Fibroblast of the aortic adventitia (primary cell): ENCODE measurements around the gene DBF4B. TPM values are rescaled to one million over a fixed set of nuclear protein-coding genes. Genes with fewer than 3 reads are reported as not detected.
"Not testable (repeated sequence)": the region's sequence is repeated elsewhere in the genome, so short reads cannot be mapped to it uniquely, and the experiment has no call there.

ENCODE experiments used
- DNase-seq: peaks from one replicate; pipeline ENCODE4 v3.0.0-alpha.2; 2010; ENCODE audit warnings: low read depth
- H3K4me3 ChIP-seq: 2 replicates; pipeline ENCODE4 v1.5.1; 2011; ENCODE audit warnings: low read depth, mild to moderate bottlenecking, control low read depth, low read length, moderate library complexity
- CTCF ChIP-seq: IDR thresholded peaks from 2 replicates; pipeline ENCODE4 v1.5.1; 2011; ENCODE audit warnings: mild to moderate bottlenecking, low read length, control low read depth, inconsistent platforms; ENCODE audit not compliant: insufficient read depth
- total RNA-seq: library from RNA; depleted of rRNA; stranded (reverse); fragments of >200 nt; gene quantifications from 2 replicates; pipeline ENCODE4 v1.2.3, GENCODE V29; 2012; ENCODE audit warnings: low replicate concordance

Gene DBF4B
- total RNA-seq, 1 donor = 4.9 TPM

GRCh38 chr17:44734272-44734671 is 25.8 kb downstream of the DBF4B start:
- no peak for TF ChIP-seq CTCF
- no peak for DNase-seq
- H3K4me3 ChIP-seq = no peak overlapping the region

GRCh38 chr17:44736551-44737240 is 28.2 kb downstream of the DBF4B start:
- no peak for TF ChIP-seq CTCF
- no peak overlapping the region for H3K4me3 ChIP-seq
- DNase-seq = no peak

GRCh38 chr17:44738214-44738906 is 29.9 kb downstream of the DBF4B start:
- H3K4me3 ChIP-seq = no peak overlapping the region
- DNase-seq = no peak
- TF ChIP-seq CTCF = no peak

- DNase-seq = no peak
- TF ChIP-seq CTCF = no peak
- H3K4me3 ChIP-seq = no peak overlapping the region
Measured at GRCh38 chr17:44741316-44741715, 32.9 kb downstream of the DBF4B start.

- no peak for DNase-seq
- no peak overlapping the region for H3K4me3 ChIP-seq
- no peak for TF ChIP-seq CTCF
Measured at GRCh38 chr17:44745301-44745700, 36.8 kb downstream of the DBF4B start.

GRCh38 chr17:44745738-44746137 is 37.3 kb downstream of the DBF4B start:
- not testable (repeated sequence) for DNase-seq, H3K4me3 ChIP-seq

GRCh38 chr17:44747566-44747965 is 39.1 kb downstream of the DBF4B start:
- no peak overlapping the region for H3K4me3 ChIP-seq
- TF ChIP-seq CTCF = no peak
- DNase-seq = no peak
